Cortex of kidney (tissue), 1 donor: ENCODE measurements around the gene HTN3.
"Not testable (repeated sequence)": the region's sequence is repeated elsewhere in the genome, so short reads cannot be mapped to it uniquely, and the experiment has no call there.

ENCODE experiments used
- DNase-seq: peaks from one replicate; lab custom pipeline; 2025; lab: John Stamatoyannopoulos, UW

Gene HTN3

GRCh38 chr4:70028159-70028558 lies at the start of gene HTN3:
TSS of gene HTN3 (plus strand) at chr4:70028459. CDS start at chr4:70030741, 2,282 bp downstream.
- DNase-seq: not testable (repeated sequence)

- no peak for DNase-seq
Measured at GRCh38 chr4:69984030-69984443, 44.2 kb upstream of the HTN3 start.

GRCh38 chr4:69986663-69987062 lies 41.6 kb upstream of the HTN3 start:
- no peak for DNase-seq

GRCh38 chr4:69991016-69991415 lies 37.2 kb upstream of the HTN3 start:
- DNase-seq: no peak

- no peak for DNase-seq
Measured at GRCh38 chr4:69994782-69995181, 33.5 kb upstream of the HTN3 start.

- DNase-seq: no peak
Measured at GRCh38 chr4:69995526-69996016, 32.7 kb upstream of the HTN3 start, which contains the start of gene STATH. TSS of gene STATH (plus strand) at chr4:69995966. CDS start at chr4:69998438, 2,472 bp downstream.

DNA sequence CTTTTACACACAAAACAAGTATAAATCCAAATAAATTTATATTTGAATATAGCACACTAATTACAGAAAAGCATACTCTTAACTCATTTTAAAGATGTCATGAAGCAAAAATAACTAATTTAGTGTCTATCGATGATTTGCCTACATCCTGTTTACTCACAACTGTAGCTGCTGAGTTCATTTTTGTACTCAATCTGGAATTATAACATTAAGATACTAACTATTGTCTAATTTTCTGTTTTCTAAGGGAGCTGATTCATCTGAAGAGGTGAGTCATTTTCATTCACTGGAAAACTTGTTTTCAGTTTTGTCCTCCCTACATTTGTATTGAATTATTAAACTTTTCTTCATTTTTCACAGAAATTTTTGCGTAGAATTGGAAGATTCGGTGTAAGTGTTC lies 28.8 kb upstream of the HTN3 start:
- DNase-seq: no peak

DNA sequence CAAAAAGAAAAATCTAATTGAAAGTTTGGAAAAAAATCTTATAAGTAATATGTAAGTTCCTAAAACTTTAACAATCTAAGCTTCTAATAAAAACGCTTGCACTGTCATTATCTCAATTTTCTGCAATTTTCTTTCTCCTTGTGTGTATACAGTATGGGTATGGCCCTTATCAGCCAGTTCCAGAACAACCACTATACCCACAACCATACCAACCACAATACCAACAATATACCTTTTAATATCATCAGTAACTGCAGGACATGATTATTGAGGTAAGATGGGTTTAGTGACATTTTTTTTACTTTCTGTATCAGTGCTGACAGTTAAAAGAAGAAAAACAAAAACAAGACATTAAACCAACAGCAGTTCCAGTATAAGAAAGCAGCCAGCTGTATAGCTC lies 27.5 kb upstream of the HTN3 start:
- DNase-seq: no peak

DNA sequence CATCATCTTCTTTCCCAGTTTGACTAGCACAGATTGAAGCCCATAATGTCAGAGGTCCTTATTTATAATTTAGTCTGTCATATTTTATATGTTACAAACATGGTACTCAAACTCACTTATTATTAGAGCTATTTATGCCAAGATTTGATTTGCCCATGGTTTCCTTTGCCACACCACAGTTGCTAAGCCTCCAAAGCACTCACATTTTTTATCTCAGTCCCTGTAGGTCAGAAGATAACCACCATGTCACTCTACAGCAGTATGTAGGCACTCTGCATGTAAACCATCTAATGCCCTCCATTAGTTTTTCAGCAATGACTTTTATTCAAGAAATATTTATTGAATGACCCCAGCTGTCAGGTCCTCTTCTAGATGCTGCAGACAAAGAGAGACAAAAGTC lies 25.8 kb upstream of the HTN3 start:
- DNase-seq: no peak

DNA sequence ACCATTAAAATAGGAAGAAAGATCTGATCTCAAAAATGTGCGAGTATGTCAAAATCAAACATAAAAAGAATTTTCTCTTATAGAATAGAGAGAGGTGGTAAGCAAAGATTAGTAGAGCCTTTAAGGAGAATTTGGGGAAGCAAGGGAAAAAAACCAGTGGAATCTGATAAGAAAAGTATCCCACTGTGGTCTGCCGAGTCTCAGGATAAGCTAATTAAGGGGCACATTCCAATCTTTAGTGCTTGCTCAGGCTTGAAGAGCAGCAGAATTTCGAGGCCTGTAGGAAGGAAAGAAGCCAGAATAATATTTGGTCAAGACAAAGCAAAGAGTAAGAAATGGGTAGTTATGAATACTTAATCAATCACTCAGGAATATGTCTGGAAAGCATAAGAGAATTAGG lies 19.5 kb upstream of the HTN3 start:
- no peak for DNase-seq

DNA sequence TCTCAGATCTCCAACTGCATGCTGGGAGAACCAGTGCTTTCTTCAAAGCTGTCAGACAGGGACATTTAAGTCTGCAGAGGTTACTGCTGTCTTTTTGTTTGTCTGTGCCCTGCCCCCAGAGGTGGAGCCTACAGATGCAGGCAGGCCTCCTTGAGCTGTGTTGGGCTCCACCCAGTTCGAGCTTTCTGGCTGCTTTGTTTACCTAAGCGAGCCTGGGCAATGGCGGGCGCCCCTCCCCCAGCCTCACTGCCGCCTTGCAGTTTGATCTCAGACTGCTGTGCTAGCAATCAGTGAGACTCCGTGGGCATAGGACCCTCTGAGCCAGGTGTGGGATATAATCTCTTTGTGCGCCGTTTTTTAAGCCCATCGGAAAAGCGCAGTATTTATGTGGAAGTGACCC lies 9.3 kb upstream of the HTN3 start:
- DNase-seq: not testable (repeated sequence)

GRCh38 chr4:70023218-70023617 lies 5.0 kb upstream of the HTN3 start:
- no peak for DNase-seq

GRCh38 chr4:70027011-70027410 lies 1.2 kb upstream of the HTN3 start:
- no peak for DNase-seq

DNA sequence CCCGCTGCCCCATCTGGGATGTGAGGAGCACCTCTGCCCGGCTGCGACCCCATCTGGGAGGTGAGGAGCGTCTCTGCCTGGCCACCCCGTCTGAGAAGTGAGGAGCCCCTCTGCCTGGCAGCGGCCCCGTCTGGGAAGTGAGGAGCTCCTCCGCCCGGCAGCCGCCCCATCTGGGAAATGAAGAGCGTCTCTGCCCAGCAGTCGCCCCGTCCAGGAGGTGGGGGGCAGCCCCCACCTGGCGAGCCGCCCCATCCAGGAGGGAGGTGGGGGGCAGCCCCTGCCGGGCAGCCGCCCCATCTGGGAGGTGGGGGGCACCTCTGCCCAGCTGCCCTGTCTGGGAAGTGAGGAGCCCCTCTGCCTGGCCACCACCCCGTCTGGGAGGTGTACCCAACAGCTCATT lies 9.3 kb downstream of the HTN3 start:
- DNase-seq: not testable (repeated sequence)

DNA sequence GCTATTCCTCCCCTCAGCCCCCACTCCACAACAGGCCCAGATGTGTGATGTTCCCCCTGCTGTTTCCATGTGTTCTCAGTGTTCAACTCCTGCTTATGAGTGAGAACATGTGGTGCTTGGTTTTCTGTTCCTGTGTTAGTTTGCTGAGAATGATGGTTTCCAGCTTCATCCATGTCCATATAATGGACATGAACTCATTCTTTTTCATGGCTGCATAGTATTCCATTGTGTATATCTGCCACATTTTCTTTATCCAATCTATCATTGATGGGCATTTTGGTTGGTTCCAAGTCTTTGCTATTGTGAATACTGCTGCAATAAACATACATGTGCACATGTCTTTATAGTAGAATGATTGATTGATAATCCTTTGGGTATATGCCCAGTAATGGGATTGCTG lies 11.7 kb downstream of the HTN3 start:
- not testable (repeated sequence) for DNase-seq

DNA sequence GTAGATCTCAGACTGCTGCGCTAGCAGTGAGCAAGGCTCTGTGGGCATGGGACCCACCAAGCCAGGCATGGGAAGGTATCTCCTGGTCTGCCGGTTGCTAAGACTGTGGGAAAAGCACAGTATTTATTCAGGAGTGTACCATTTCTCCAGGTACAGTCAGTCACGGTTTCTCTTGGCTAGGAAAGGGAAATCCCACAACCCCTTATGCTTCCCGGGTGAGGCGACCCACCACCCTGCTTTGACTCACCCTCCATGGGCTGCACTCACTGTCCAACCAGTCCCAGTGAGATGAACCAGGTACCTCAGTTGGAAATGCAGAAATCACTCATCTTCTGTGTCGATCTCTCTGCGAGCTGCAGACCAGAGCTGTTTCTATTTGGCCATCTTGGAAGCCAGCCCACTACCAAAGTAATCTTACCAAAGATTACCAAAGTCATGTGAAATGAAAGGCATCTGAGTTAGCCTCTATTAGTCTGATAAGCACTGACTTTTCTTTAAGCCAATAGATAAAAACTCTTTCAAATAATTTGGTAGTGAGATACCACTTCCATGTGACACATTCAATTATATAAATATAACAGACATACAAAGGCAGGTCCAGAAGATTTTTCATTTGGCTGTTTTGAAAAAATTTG lies 13.5 kb downstream of the HTN3 start:
- DNase-seq: no peak

DNA sequence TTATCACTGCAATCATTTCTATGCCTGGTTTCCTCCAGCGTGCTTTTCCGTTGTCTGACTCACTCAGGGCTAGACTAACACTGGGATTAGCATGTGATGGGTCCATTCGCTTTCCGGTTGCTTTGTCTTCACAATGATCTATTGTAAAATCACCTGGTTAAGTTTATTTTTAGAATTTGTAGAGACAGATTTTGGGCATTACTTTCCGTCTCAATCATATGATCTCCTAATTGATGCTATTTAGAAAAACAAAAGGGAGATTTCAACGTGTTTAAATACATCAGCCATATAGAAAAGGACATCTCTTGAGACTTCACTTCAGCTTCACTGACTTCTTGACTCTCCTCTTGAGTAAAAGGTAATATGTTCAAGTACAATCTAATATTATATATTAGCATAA lies 21.9 kb downstream of the HTN3 start, which contains the start of gene HTN1:
Gene HTN1, plus strand, starts transcription at position 301 of the 400 bp plus-strand sequence. CDS start 2,639 bp downstream, outside the sequence.
- not testable (repeated sequence) for DNase-seq

DNA sequence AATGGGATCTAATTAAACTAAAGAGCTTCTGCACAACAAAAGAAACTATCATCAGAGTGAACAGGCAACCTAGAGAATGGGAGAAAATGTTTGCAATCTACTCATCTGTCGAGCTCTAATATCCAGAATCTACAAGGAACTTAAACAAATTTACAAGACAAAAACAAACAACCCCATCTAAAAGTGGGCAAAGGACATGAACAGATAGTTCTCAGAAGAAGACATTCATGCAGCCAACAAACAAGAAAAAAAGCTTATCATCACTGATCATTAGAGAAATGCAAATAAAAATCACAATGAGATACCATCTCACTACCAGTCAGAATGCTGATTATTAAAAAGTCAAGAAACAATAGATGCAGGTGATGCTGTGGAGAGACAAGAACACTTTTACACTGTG lies 28.3 kb downstream of the HTN3 start:
- DNase-seq: not testable (repeated sequence)

DNA sequence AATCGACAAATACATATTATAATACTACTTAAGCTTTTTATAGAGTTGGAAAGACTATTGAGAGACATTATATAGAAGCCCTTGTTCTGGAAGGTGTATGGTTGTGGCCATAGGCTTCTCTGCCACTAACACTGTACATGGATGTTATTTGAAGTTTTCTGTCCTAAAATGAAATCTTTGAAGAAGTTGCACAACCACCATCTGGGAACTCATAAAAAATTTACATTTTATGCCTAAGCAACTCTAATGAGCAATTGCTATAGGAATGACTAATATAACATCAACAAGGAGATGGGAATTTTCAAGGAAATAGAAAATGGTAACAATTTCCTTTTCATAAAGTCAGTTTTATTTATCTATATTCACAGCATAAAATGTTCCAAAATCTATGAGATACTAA lies 29.4 kb downstream of the HTN3 start:
- DNase-seq: no peak

GRCh38 chr4:70059149-70059548 lies 30.9 kb downstream of the HTN3 start:
- no peak for DNase-seq

DNA sequence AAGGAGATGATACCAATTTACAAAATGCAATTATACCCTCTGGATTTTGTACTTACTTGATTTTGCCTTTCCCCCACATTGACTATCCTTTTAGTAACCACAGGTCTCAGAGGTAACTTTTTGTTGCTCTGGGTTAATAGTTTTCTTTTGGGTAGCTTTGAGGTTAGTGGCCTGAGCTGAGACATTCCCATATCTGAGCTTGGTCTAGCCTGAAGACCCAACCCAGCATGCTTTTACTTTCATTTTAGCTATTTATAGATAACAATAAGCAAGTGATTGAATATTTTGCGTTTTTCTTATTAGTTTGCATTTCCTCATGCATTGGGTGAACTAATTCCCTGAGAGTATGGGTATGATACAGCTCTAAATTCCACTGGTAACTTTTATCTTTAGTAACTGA lies 33.7 kb downstream of the HTN3 start:
- DNase-seq: no peak

- DNase-seq: no peak
Measured at GRCh38 chr4:70080205-70080604, 51.9 kb downstream of the HTN3 start.
